22Rv1 (cell line): ENCODE data around the gene CCDC85B.

Experiments used
- CTCF ChIP-seq: fragments of 450-650 bp; IDR thresholded peaks from 2 replicates; pipeline ENCODE4 v1.5.1; 2017; ENCODE audit warnings: mild to moderate bottlenecking
- ZFX ChIP-seq: fragments of 450-650 bp; IDR thresholded peaks from 2 replicates; pipeline ENCODE4 v1.6.1; 2017; ENCODE audit warnings: antibody characterized with exemption, borderline replicate concordance

- no peak for TF ChIP-seq CTCF
- TF ChIP-seq ZFX: no peak
These were observed 41.1 kb upstream of the CCDC85B start for GRCh38 chr11:65849366-65849765.
